C4-2B (cell line): ENCODE results near the gene MYMK.

Experiments used
- H3K27ac ChIP-seq: fragments of 450-650 bp; 2 replicates; pipeline ENCODE4 v1.5.1; 2017
- CTCF ChIP-seq: fragments of 450-650 bp; conservative IDR thresholded peaks from 2 replicates; pipeline ENCODE4 v1.5.1; 2017; ENCODE audit warnings: mild to moderate bottlenecking
- ZFX ChIP-seq: fragments of 450-650 bp; IDR thresholded peaks from 2 replicates; pipeline ENCODE4 v1.6.1; 2017

Gene MYMK

GRCh38 chr9:133464638-133465037 is 60.1 kb downstream of the MYMK start:
- no peak overlapping the region for H3K27ac ChIP-seq
- TF ChIP-seq ZFX, result no peak
- TF ChIP-seq CTCF, result no peak
